HG02610 (cell line): ENCODE data around the gene STON2.

Source experiments
- ATAC-seq: cut with Tn5 transposase; IDR thresholded peaks from one replicate; pipeline ENCODE4 v1.9.1; 2021; ENCODE audit warnings: mild to moderate bottlenecking, moderate library complexity; ENCODE audit not compliant: unreplicated experiment

Gene STON2

GRCh38 chr14:81337073-81337472, 63.1 kb downstream of the STON2 start:
- no peak for ATAC-seq

- no peak for ATAC-seq
Measured at GRCh38 chr14:81336009-81336408, 64.1 kb downstream of the STON2 start.

GRCh38 chr14:81332725-81333124, 67.4 kb downstream of the STON2 start:
- no peak for ATAC-seq

GRCh38 chr14:81331229-81332021, 68.7 kb downstream of the STON2 start:
- no peak for ATAC-seq

GRCh38 chr14:81330619-81331122, 69.5 kb downstream of the STON2 start:
- ATAC-seq = no peak

- ATAC-seq = no peak
Measured at GRCh38 chr14:81329640-81330381, 70.3 kb downstream of the STON2 start.

GRCh38 chr14:81326451-81326850, 73.7 kb downstream of the STON2 start:
- no peak for ATAC-seq

- no peak for ATAC-seq
Measured at GRCh38 chr14:81324011-81324410, 76.1 kb downstream of the STON2 start.

GRCh38 chr14:81323093-81323492, 77.0 kb downstream of the STON2 start:
- no peak for ATAC-seq

GRCh38 chr14:81319946-81320345, 80.2 kb downstream of the STON2 start:
- no peak for ATAC-seq

GRCh38 chr14:81319314-81319713, 80.8 kb downstream of the STON2 start:
- ATAC-seq = no peak

GRCh38 chr14:81315341-81315740, 84.8 kb downstream of the STON2 start:
- ATAC-seq = no peak

GRCh38 chr14:81314443-81315175, 85.5 kb downstream of the STON2 start:
- no peak for ATAC-seq

- no peak for ATAC-seq
Measured at GRCh38 chr14:81313775-81314429, 86.2 kb downstream of the STON2 start.

GRCh38 chr14:81313200-81313599, 86.9 kb downstream of the STON2 start:
- ATAC-seq = no peak

GRCh38 chr14:81312289-81312876, 87.7 kb downstream of the STON2 start:
- no peak for ATAC-seq

GRCh38 chr14:81311778-81312177, 88.3 kb downstream of the STON2 start:
- ATAC-seq = no peak

GRCh38 chr14:81311141-81311540, 89.0 kb downstream of the STON2 start:
- ATAC-seq = no peak

- ATAC-seq = no peak
Measured at GRCh38 chr14:81310606-81311005, 89.5 kb downstream of the STON2 start.

- ATAC-seq = no peak
Measured at GRCh38 chr14:81309511-81309910, 90.6 kb downstream of the STON2 start.
